Activated CD8-positive, alpha-beta memory T cell treated with anti-CD3 and anti-CD28 coated beads for 1 hour (primary cell): ENCODE measurements around the gene FNBP1.

Experiments
- DNase-seq, 2 donors: peaks; one replicate each; pipeline ENCODE4 v3.0.0-alpha.2; 2020; ENCODE audit warnings: low read depth in 1 of 2; ENCODE audit errors: extremely low read depth in 1 of 2

Gene FNBP1

DNA sequence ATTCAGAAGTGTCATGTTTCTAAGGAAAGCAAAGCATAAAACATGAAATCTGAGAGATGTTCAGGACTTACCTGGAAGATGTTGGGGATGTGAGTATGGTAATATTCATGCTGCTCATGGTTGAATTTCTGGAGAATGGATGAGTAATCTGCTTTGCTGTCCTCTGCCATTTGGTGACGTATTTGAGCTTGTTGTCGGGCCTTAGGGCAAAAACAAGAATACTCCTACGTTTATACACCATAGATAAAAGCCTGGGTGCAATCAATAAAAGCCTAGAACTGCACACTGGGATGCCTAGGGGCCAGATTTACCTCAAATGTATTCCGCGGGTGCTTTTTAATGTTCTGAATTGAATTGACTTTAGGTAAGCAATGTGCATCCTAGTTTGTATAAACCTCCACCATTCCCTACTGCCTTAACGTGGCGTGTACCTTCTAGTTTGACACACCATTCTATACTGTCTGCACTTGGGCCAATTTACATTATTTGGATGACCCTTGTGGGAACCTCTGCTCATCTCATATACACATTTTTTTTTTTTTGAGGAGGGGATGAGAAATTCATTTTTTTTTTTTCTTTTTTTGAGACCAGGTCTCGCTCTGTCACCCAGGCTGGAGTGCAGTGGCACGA lies 113.4 kb downstream of the FNBP1 start:
- DNase-seq: no peak

DNA sequence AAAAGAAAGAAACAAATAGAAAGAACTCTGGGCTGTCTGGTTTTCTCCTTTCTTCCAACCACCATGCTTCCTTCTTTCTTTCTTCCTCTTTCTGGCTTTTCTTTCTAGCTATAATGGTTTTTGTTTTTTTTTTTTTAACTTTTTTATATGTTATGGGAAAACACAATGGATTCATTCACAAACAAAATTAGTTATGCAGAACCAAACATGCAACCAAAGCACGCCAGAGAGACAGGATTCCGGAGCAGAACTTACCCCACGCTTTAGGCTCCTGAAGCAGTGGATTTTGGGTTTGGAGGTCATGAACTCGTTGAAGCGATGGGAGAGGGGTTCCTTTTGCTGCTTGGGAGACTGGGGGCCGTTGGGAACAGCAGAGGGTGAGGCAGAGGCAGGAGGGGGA lies 119.4 kb downstream of the FNBP1 start:
- DNase-seq: no peak

DNA sequence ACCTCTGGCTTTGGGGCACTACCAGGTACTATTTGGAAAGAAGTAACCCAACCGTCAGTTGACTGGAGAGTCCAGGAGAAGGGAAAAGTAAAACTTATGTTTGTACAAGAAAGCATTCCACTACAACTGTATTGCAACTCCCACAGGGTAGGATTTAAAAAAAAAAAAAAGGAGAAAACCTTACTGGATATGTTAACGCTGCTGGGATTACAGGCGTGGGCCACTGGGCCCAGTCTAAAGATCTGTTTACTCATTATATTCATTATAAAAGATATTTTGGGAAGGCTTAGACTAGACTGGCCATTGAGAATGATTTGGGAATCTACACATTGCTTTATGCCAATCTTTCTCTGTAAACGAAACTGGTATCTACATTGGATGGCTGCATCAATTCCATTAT lies 121.1 kb downstream of the FNBP1 start:
- no peak for DNase-seq

DNA sequence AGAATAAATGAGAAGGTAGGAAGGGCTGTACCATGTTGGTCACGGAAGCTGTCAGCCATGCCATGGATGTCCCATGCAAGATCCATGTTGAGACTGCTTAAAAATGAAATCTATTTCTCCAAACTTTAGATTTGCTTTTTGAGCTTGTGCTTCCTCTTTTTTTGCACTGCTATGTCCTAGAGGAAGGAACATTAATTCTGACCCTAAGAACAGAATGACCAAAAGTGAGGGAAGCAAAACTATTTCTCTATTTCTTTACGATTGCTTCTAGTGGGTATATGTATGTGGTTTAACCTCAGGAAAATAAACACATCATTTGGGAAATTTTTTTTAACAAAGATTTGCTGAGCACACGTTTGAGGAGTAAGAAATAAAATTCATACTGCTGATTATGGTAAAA lies 123.1 kb downstream of the FNBP1 start:
- DNase-seq: no peak

DNA sequence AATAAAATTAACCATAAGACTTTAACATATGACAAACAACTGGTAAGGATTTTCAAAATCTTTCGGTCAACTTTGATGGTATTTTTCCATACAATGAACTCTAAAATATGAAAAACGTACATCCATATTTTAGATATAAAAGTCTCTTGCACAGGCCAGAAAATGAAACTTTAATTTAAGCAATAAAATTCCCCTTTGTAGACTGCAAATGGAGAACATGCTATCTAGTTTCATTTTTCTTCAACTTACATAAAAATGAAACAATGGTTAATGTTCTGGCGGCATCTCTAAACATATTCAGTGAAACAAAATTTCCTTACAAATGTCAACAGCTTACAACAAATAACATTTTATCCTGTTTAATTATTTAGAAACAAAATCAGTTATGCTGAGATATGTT lies 123.7 kb downstream of the FNBP1 start:
- DNase-seq: no peak

DNA sequence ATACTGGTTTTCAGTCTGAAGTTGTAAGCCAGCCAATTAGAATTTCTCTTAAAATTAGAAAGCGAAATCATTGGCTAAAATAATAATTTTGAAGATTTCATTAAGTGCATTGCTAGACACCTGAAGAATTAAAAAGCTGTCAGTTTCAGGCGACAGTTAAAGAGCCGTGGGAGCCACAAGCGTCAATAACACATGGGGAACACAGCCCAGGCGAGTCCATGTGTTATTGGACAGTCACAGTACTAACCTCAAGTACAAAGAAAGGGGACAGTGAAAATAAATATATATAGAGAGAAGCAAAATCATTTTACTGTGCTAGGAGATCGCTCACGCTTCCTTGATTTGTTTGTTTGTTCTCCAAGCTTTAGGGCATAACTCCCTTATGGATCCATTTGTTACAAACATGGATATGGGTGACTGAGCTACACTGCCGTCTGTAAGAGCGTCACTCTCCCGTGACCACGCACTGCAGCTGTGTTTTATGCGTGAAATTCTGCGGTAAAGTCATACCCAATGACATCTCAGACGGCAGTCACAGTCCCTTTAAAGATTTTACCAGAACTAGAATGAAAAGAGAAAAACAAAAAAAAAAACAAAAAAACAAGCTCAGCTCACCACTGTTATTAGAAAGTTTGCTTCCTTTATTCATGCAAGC lies 124.6 kb downstream of the FNBP1 start:
- no peak for DNase-seq

DNA sequence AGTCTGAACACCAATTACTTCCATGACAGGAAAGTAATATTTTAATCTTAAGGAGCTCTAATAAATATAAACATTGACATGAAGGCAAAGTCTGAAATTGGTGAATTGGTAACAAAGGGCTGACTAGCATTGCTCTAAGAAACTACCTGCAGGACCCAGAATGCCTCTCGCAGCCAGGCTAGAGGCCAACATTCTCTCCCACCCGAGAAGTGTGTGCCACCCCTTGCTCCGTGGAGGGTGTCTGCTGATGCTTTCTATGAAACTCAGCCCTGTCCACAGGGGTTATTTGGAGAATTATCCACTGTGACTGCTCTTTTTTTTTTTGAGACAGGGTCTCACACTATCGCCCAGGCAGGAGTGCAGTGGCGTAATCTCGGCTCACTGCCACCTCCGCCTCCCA lies 126.3 kb downstream of the FNBP1 start:
- no peak for DNase-seq

DNA sequence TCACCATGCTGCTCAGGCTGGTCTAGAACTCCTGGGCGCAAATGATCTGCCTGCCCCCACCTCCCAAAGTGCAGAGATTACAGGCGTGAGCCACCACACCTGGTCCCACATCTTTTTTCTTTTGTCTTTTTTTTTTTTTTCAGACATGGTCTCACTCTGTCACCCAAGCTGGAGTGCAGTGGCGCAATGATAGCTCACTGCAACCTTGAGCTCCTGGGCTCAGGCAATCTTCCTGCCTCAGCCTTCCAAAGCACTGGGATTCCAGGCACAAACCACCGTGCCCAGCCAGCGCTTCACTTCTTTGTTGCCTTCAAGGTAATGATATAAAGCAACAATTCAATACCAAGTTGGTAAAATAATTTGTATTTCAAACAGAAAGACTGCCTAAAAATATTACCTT lies 128.9 kb downstream of the FNBP1 start:
- DNase-seq: no peak

DNA sequence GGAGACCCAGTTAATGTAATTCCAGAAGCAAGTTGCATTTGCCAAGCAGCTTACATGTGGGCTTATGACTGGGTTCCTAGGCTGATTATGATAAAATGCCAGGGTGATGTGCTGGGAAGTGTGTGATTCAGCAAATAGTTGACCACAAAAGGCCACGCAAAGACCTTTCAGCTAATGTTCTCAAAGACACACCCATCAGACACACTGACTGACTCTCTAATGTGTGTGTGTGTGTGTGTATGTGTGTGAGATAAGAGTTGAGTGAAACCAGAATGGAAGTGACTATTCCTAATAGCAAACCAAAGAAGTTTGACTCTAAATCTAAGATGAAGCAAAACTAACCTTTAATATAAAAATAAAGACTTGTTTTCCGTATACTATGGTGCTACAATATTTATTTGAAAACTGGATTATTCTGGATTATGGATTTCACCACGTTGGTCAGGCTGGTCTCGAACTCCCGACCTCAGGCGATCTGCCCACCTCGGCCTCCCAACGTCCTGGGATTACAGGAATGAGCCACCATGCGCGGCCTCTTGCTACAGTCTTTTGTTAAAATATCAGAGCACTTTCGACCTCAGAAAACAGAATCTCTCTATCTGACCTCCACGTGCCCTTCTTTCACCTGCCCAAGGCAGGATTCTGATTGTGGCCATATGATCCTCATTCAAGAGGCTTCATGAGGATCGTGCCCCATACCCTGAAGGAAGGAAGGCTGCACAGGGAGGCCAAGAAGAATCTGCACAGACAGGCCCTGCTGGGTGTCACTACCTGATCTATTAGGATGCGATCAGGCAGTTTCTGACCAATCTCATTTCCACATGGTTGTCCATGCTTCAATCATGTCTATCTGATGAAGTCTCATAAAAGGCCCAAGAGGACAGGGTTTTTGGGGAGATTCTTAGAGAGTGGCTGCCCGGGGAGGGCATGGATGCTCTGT lies 132.1 kb downstream of the FNBP1 start:
- DNase-seq: no peak

DNA sequence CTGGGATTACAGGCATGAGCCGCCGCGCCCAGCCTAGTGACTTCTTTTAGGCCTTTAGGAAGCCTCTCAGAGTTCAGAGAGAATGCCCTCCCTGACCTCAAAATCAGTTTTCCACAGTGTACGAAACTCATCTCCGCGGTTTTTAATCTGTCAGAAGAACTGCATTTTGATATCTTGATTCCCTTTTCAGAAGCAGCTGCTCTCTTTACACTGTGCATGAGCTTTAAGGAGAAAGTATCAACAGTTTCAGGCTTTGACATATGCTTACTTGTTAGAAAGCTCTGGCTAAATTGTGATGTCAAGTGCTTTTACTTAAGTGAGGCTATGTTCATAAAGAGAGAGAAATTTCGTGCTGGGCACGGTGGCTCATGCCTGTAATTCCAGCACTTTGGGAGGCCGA lies 133.1 kb downstream of the FNBP1 start:
- DNase-seq: no peak

DNA sequence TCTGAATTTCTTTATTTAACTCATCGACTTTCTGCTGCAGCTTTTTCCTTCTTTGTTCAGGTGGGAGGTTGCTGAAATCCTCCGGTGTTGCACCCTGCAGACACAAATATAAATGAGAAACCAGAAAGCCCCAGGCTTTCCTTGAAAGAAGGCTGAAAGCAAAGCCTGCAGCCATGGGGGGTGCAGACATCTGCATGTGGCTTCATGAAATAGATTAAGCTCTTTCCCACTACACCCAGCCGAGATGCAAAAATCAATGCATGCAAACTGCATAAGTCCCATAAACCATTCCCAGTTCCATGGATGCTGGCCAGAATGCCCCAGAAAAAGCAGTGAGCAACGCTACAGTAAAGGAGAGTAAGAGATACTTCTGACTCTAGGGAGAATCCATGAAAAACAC lies 134.1 kb downstream of the FNBP1 start:
- DNase-seq: no peak

DNA sequence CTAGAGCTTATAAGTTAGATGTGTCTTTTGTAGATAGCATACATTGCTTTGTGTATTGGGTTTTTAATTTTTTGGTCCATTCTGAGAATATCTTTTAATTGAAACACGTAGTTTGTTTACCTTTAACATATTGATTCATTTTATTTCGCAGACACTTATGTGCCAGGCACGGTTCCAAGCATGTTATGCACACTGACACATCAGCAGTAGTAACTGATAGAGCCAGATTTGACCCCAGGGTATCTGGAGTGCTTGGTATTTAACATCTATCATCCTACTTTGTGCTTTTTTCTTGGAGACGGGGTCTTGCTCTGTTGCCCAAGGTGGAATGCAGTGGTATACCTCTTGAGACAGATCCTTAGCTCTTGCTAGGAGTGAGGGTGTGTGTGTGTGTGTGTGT lies 135.8 kb downstream of the FNBP1 start:
- no peak for DNase-seq

DNA sequence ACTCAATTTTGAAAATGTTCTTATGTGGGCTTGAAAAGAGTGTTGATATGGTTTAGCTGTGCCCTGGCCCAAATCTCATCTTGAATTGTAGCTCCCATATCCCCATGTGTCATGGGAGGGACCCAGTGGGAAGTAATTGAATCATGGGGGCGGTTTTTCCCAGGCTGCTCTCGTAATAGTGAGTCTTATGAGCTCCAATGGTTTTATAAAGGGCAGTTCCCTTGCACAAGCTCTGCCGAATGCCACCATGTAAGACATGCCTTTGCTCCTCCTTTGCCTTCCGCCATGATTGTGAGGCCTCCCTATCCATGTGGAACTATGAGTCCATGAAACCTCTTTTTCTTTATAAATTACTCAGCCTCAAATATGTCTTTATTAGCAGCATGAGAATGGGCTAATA lies 136.7 kb downstream of the FNBP1 start:
- no peak for DNase-seq

DNA sequence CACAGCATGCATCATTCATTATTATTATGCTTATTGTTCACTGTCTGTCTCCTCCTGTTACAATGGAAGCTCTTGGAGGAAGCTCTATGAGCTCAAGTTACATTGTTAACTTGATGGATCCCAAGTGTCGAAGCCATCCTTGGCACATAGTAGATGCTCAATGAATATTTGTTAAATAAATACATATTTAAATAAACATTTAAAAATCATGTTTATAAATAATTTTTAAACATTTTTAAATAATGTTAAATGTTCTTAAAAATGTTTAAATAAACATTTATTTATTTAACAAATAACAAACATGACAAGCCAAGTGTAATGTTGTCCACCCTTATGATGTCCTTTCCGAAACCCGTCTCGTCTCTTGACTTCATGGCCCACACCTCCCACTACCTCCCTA lies 138.3 kb downstream of the FNBP1 start:
- DNase-seq: no peak

DNA sequence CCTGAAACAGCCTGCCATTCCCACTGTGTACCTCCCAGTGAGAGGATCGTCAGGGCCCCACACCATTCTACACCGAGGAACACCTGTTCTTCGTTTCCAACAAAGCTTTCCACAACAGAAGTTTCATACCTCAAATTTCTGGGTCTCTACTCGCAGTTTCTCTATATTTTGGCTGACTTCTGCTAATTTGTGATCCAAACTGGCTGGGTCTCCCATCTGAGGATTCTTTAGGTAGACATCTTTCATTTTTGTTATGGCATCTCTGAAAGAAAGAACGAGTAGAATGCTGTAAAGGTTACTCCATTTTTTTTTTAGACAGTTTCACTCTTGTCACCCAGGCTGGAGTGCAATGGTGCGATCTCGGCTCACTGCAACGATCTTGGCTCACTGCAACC lies 140.3 kb downstream of the FNBP1 start:
- no peak for DNase-seq

DNA sequence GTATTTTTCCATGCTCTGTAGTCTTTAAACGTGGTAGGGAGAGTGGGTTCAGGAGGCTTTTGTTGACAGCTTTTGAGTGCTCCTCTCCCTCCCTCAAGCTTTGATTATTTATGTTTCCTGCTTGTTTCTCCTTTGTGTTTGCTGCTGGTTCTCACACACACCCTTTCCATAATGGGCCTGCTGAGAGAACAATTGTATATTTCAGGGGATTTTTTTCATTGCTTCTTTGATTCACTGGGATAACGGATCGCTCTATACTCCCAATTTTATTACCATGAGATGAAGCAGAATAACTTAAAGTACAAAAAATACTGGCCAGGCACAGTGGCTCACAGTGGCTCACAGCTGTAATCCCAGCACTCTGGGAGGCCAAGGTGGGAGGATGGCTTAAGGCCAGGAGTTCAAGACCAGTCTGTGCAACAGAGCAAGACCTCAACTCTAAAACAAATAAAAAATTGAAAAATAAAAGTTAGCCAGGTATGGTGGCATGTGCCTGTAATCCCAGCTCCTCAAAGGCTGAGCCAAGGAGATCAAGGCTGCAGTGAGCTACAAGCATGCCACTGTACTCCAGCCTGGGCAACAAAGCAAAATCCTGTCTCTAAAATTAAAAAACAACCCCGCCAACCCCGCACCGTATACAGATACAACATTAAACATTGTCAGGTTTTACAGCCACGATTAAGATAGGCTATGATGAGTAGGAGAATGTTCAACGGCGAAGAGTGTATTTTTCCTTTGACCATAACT lies 140.8 kb downstream of the FNBP1 start:
- DNase-seq: no peak

DNA sequence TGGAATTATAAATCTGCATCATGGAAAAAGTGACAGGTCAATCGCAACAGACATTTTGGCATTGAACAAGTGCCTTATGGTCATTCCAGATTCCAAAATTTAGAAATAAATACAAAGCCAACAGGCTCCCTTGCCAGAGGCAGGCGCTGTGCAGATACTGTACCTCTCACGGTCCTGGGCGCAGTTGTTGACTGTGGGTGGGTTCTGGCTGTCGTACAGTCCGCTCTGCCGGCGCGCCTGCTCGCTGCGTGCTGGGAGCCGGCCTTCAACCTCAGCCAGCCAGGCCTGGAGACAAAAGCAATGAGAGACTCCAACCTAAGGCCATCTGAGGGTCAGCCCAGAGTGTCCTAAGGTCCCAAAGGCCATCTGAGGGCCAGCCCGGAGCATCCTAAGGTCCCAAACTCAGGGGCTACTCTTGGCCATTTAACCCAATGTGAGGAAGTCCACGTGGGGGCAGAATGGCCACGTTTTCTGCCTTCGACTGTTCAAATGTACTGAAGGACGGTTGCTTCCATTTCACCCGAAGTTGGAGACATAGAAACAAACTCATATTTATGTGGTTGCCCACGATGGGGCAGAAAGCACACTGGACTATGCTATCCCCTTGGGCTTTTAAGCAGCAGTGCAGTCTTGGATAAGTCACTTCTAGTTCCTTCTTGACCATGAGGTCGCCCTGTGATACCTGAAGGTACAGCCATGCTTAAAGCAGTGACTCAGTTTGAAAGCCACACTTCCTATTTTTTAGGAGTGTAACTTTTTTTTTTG lies 142.5 kb downstream of the FNBP1 start:
- no peak for DNase-seq

DNA sequence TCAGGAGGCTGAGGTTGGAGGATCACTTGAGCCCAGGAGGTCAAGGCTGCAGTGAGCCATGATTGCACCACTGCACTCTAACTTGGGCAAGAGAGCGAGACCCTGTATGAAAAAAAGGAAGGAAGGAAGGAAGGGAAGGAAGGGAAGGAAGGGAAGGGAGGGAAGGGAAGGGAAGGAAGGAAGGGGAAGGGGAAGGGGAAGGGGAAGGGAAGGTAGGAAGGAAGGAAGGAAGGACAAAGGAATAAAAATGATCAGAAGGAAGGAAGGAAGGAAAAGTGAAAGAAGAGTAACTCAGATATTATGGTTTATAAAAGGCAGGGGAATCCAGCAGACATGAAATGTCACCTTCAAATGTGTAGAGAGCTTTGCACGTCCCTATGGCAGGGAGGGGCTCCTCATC lies 143.4 kb downstream of the FNBP1 start:
- no peak for DNase-seq

DNA sequence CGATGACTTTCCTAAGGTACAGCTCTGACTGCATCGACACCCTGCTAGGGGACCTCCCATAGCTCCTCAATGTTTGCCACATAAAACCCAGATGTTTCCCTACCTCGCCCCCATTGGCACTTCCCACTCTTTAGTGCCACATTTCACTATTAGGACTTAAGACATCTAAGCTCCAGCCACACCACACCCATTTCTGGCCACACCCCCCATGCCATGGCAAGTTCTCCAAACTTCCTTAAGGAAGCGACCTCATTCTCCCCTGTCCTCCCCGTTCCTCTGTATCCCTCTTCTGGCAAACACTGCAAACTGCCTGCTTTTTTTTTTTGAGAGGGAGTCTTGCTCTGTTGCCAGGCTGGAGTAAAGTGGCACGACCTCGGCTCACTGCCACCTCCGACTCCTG lies 144.8 kb downstream of the FNBP1 start:
- DNase-seq: no peak

DNA sequence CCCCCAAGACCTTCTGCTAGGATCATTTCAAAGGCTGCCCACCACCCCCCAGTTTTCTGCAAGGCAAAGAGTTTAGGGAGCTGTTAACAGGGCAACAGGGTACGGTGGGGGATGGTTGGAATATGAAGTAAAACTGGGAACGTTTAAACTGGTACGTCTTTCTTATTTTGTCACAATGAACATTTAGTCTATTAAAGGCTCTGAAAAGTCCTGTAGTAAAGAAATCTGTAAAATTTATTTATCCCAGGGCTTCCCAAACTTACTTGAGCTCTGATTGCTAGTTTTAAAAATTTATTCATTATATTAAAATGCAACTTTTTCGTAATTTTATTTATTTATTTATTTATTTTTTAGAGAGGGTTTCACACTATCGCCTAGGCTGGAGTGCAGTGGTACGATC lies 145.7 kb downstream of the FNBP1 start:
- no peak for DNase-seq
